Liver (tissue), 9 donors: Measurements from ENCODE around the gene DRAXIN. TPM values are rescaled to one million over a fixed set of nuclear protein-coding genes. Genes with fewer than 3 reads are reported as not detected.

Source experiments
- DNase-seq: peaks from one replicate; pipeline ENCODE4 v3.0.0-alpha.2; 2017; ENCODE audit warnings: low spot score
- H3K27ac ChIP-seq, 2 donors: one replicate each; pipeline ENCODE4 v1.7.0; 2013; ENCODE audit warnings: inconsistent platforms in 2 of 2, low read length in 2 of 2, control low read depth in 1 of 2, low read depth in 1 of 2, mild to moderate bottlenecking in 1 of 2
- H3K27me3 ChIP-seq, 4 donors: one replicate each; pipeline versions ENCODE4 v1.6.1 to v1.7.0; 2013; ENCODE audit warnings: low read length in 3 of 4, inconsistent platforms in 1 of 4, mild to moderate bottlenecking in 1 of 4, moderate library complexity in 1 of 4; ENCODE audit not compliant: control insufficient read depth in 4 of 4, insufficient read depth in 4 of 4
- H3K36me3 ChIP-seq, 4 donors: one replicate each; pipeline versions ENCODE4 v1.6.1 to v1.7.0; 2013; ENCODE audit warnings: low read length in 3 of 4, mild to moderate bottlenecking in 3 of 4, low read depth in 1 of 4, moderate library complexity in 1 of 4; ENCODE audit not compliant: control insufficient read depth in 4 of 4, insufficient read depth in 3 of 4
- H3K4me1 ChIP-seq, 4 donors: one replicate each; pipeline versions ENCODE4 v1.6.1 to v1.7.0; 2013; ENCODE audit warnings: low read length in 3 of 4, mild to moderate bottlenecking in 3 of 4, moderate library complexity in 1 of 4; ENCODE audit not compliant: control insufficient read depth in 4 of 4, insufficient read depth in 4 of 4
- H3K4me3 ChIP-seq, 3 donors: one replicate each; pipeline versions ENCODE4 v1.6.1 to v1.7.0; 2013; ENCODE audit warnings: low read length in 3 of 3, control low read depth in 1 of 3, low read depth in 1 of 3, mild to moderate bottlenecking in 1 of 3
- H3K9ac ChIP-seq, 2 donors: one replicate each; pipeline ENCODE4 v1.7.0; 2013; ENCODE audit warnings: low read length in 2 of 2, mild to moderate bottlenecking in 2 of 2, moderate library complexity in 2 of 2, control low read depth in 1 of 2, low read depth in 1 of 2
- H3K9me3 ChIP-seq, 4 donors: one replicate each; pipeline versions ENCODE4 v1.6.1 to v1.7.0; 2013; ENCODE audit warnings: low read length in 3 of 4; ENCODE audit not compliant: control insufficient read depth in 4 of 4
- EGR1 ChIP-seq, 2 donors: IDR thresholded peaks; 2 replicates each; pipeline ENCODE4 v1.6.1; 2016 to 2018; ENCODE audit warnings: antibody characterized with exemption in 2 of 2, low read depth in 2 of 2
- FOXA1 ChIP-seq: IDR thresholded peaks from 2 replicates; pipeline ENCODE4 v1.6.1; 2016; ENCODE audit warnings: antibody characterized with exemption
- FOXA2 ChIP-seq: IDR thresholded peaks from 2 replicates; pipeline ENCODE4 v1.6.1; 2016; ENCODE audit warnings: antibody characterized with exemption
- GABPA ChIP-seq, 2 donors: IDR thresholded peaks in 1 of 2; conservative IDR thresholded peaks in 1 of 2; 2 replicates each; pipeline ENCODE4 v1.6.1; 2016; ENCODE audit warnings: antibody characterized with exemption in 2 of 2, mild to moderate bottlenecking in 1 of 2, moderate library complexity in 1 of 2
- HNF4A ChIP-seq, 2 donors: conservative IDR thresholded peaks; 2 replicates each; pipeline ENCODE4 v1.6.1; 2016; ENCODE audit warnings: antibody characterized with exemption in 2 of 2, mild to moderate bottlenecking in 2 of 2
- HNF4G ChIP-seq: IDR thresholded peaks from 2 replicates; pipeline ENCODE4 v1.6.1; 2016; ENCODE audit warnings: antibody characterized with exemption
- JUND ChIP-seq, 2 donors: IDR thresholded peaks; 2 replicates each; pipeline ENCODE4 v1.6.1; 2016; ENCODE audit warnings: antibody characterized with exemption in 2 of 2
- NR2F2 ChIP-seq: IDR thresholded peaks from 2 replicates; pipeline ENCODE4 v1.6.1; 2016; ENCODE audit warnings: antibody characterized with exemption
- RAD21 ChIP-seq, 2 donors: IDR thresholded peaks; 2 replicates each; pipeline ENCODE4 v1.6.1; 2016; ENCODE audit warnings: antibody characterized with exemption in 2 of 2, mild to moderate bottlenecking in 2 of 2
- RXRA ChIP-seq, 2 donors: IDR thresholded peaks; 2 replicates each; pipeline ENCODE4 v1.6.1; 2017 to 2018; ENCODE audit warnings: antibody characterized with exemption in 2 of 2, mild to moderate bottlenecking in 1 of 2
- SP1 ChIP-seq: IDR thresholded peaks from 2 replicates; pipeline ENCODE4 v1.6.1; 2018; ENCODE audit warnings: antibody characterized with exemption, mild to moderate bottlenecking
- TAF1 ChIP-seq: conservative IDR thresholded peaks from 2 replicates; pipeline ENCODE4 v1.6.1; 2016; ENCODE audit warnings: antibody characterized with exemption, mild to moderate bottlenecking
- YY1 ChIP-seq: IDR thresholded peaks from 2 replicates; pipeline ENCODE4 v1.6.1; 2016; ENCODE audit warnings: antibody characterized with exemption, mild to moderate bottlenecking
- WGBS: extraction: QIAGEN DNeasy Blood & Tissue Kit; methylation state at CpG from one replicate; pipeline ENCODE4 v1.1.7; 2013; 5-methylcytosine and 5-hydroxymethylcytosine counted together
- polyA plus RNA-seq, 2 donors: library from polyadenylated mRNA; stranded (reverse) in 1 of 2; unstranded in 1 of 2; fragments of 200-250 nt in 1 of 2; fragments of >200 nt in 1 of 2; fragmentation: Nextera tagmentation in 1 of 2; extraction: Ambion mirVana in 1 of 2; gene quantifications; one replicate each; pipeline versions ENCODE4 v1.2.1 to v1.2.3, GENCODE V29; 2013 to 2015
- total RNA-seq, 2 donors: library from RNA; depleted of rRNA; stranded (reverse); fragments of >200 nt; gene quantifications; one replicate each; pipeline ENCODE4 v1.2.3, GENCODE V29; 2014
- TF ChIP-seq, protein P1 (sequence below): IDR thresholded peaks from 2 replicates; pipeline ENCODE4 v1.6.1; 2016; ENCODE audit warnings: antibody characterized with exemption
- TF ChIP-seq, protein P2 (sequence below): IDR thresholded peaks from 2 replicates; pipeline ENCODE4 v1.6.1; 2016; ENCODE audit warnings: antibody characterized with exemption
- TF ChIP-seq, protein P3 (sequence below): IDR thresholded peaks from 2 replicates; pipeline ENCODE4 v1.6.1; 2016; ENCODE audit warnings: antibody characterized with exemption
- TF ChIP-seq, protein P4 (sequence below): IDR thresholded peaks from 2 replicates; pipeline ENCODE4 v1.6.1; 2016; ENCODE audit warnings: antibody characterized with exemption, mild to moderate bottlenecking
- TF ChIP-seq, protein P5 (sequence below): fragments of 150-350 bp; IDR thresholded peaks from 2 replicates; pipeline ENCODE4 v1.5.1; 2017; ENCODE audit warnings: improper control_type of control experiment, low read depth, low read length; ENCODE audit not compliant: missing input control
- donor health status: healthy.
- donor health status: healthy.
- donor health status: healthy.
- donor health status: healthy.
- donor health status: healthy.

The DRAXIN gene
- total and polyA plus RNA-seq, 4 donors, result under 0.01 to 0.01 TPM; not detected in 2

DNA sequence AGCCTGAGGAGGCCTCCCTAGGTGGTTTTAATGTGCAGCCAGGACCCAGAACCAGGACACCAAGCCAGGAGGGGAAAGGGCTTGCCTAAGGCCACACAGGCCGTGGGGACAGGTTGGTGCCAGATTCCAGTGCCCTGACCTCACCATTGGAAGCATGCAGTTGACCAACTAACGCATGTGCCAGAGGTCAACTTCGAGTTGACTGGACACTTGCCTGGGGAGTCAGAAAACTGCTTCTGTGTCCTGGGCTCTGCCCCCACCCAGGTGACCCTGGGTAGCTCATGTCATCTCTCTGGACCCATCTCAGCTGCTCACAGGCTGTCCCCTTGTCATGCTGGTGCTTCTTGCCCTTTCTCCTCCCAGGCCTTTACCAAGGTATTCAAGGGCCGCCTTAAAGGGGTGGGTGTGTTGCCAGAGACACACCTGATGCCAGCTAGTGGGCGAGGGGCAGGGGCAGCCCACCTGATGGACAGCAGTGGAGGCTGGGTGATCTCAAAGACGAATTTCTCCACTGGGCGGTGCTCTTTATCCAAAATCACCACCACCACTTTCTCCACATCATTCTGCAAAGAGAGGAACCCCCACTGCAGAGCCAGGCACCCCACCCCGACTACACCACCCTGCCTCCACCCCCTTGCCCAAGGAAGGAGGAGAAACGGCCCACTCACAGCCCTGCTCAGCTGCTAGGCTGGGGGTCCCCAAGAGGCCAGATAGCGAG is 15.0 kb upstream of the DRAXIN start:
- Histone ChIP-seq H3K9ac (no peak overlapping the region), H3K36me3 (peaks cover 0 to 9% (median 6%) of the 10 kb centered on the region in 4 donors), H3K4me3 (no peak overlapping the region), H3K4me1 (peaks cover 15 to 51% (median 35%) of the 10 kb centered on the region in 4 donors), H3K27ac (peak overlapping the region; percentile 40 to 47), H3K9me3 (no peaks in the 10 kb centered on the region), H3K27me3 (no peaks in the 10 kb centered on the region)
- DNase-seq, result no peak
- TF ChIP-seq GABPA (IDR thresholded peaks at IDR 0.05 in 1 of 2, conservative IDR thresholded peaks at IDR 0.05 in 1 of 2) (no peak), FOXA2 (peak; percentile 57), SP1 (peak; percentile 77), YY1 (peak; percentile 38), EGR1 (IDR thresholded peaks at IDR 0.05; ENCODE audit: low read depth in 2 of 2) (peak in 1 of 2 donors; percentile 39), NR2F2 (peak; percentile 72), TAF1 (no peak), HNF4G (peak; percentile 74), JUND (IDR thresholded peaks at IDR 0.05) (peak; percentile 80 to 84), HNF4A (conservative IDR thresholded peaks at IDR 0.05) (peak; percentile 90 to 94), RXRA (IDR thresholded peaks at IDR 0.05) (peak; percentile 95 to 97), RAD21 (IDR thresholded peaks at IDR 0.05) (peak; percentile 15 to 21), FOXA1 (peak; percentile 52)
- TF ChIP-seq, protein P1, sequence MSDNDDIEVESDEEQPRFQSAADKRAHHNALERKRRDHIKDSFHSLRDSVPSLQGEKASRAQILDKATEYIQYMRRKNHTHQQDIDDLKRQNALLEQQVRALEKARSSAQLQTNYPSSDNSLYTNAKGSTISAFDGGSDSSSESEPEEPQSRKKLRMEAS, result peak; percentile 86
- TF ChIP-seq, protein P2, sequence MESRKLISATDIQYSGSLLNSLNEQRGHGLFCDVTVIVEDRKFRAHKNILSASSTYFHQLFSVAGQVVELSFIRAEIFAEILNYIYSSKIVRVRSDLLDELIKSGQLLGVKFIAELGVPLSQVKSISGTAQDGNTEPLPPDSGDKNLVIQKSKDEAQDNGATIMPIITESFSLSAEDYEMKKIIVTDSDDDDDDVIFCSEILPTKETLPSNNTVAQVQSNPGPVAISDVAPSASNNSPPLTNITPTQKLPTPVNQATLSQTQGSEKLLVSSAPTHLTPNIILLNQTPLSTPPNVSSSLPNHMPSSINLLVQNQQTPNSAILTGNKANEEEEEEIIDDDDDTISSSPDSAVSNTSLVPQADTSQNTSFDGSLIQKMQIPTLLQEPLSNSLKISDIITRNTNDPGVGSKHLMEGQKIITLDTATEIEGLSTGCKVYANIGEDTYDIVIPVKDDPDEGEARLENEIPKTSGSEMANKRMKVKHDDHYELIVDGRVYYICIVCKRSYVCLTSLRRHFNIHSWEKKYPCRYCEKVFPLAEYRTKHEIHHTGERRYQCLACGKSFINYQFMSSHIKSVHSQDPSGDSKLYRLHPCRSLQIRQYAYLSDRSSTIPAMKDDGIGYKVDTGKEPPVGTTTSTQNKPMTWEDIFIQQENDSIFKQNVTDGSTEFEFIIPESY, result peak; percentile 61
- TF ChIP-seq, protein P3, sequence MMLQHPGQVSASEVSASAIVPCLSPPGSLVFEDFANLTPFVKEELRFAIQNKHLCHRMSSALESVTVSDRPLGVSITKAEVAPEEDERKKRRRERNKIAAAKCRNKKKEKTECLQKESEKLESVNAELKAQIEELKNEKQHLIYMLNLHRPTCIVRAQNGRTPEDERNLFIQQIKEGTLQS, result peak; percentile 53
- TF ChIP-seq, protein P4, sequence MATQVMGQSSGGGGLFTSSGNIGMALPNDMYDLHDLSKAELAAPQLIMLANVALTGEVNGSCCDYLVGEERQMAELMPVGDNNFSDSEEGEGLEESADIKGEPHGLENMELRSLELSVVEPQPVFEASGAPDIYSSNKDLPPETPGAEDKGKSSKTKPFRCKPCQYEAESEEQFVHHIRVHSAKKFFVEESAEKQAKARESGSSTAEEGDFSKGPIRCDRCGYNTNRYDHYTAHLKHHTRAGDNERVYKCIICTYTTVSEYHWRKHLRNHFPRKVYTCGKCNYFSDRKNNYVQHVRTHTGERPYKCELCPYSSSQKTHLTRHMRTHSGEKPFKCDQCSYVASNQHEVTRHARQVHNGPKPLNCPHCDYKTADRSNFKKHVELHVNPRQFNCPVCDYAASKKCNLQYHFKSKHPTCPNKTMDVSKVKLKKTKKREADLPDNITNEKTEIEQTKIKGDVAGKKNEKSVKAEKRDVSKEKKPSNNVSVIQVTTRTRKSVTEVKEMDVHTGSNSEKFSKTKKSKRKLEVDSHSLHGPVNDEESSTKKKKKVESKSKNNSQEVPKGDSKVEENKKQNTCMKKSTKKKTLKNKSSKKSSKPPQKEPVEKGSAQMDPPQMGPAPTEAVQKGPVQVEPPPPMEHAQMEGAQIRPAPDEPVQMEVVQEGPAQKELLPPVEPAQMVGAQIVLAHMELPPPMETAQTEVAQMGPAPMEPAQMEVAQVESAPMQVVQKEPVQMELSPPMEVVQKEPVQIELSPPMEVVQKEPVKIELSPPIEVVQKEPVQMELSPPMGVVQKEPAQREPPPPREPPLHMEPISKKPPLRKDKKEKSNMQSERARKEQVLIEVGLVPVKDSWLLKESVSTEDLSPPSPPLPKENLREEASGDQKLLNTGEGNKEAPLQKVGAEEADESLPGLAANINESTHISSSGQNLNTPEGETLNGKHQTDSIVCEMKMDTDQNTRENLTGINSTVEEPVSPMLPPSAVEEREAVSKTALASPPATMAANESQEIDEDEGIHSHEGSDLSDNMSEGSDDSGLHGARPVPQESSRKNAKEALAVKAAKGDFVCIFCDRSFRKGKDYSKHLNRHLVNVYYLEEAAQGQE, result peak; percentile 63
- TF ChIP-seq, protein P5, sequence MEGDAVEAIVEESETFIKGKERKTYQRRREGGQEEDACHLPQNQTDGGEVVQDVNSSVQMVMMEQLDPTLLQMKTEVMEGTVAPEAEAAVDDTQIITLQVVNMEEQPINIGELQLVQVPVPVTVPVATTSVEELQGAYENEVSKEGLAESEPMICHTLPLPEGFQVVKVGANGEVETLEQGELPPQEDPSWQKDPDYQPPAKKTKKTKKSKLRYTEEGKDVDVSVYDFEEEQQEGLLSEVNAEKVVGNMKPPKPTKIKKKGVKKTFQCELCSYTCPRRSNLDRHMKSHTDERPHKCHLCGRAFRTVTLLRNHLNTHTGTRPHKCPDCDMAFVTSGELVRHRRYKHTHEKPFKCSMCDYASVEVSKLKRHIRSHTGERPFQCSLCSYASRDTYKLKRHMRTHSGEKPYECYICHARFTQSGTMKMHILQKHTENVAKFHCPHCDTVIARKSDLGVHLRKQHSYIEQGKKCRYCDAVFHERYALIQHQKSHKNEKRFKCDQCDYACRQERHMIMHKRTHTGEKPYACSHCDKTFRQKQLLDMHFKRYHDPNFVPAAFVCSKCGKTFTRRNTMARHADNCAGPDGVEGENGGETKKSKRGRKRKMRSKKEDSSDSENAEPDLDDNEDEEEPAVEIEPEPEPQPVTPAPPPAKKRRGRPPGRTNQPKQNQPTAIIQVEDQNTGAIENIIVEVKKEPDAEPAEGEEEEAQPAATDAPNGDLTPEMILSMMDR, result no peak
- 69% methylated on average over 10 of the region's 10 CpGs for WGBS
